OCI-LY1 (cell line): ENCODE results near the gene ESR1.
A peak's percentile ranks its signal among the peaks of the same experiment; 100 is the strongest.

ENCODE experiments used
- H2AFZ ChIP-seq: fragments of 200-600 bp; sonication (generic), shearing (Covaris generic); 2 replicates; pipeline ENCODE4 v1.6.0; 2014; ENCODE audit warnings: antibody characterized with exemption, mild to moderate bottlenecking, low read length
- H3F3A ChIP-seq: fragments of 200-600 bp; sonication (generic), shearing (Covaris generic); 2 replicates; pipeline ENCODE4 v1.6.0; 2014; ENCODE audit warnings: mild to moderate bottlenecking, antibody characterized with exemption, low read length, moderate library complexity; ENCODE audit not compliant: insufficient read depth
- H3K27ac ChIP-seq: fragments of 200-600 bp; sonication (generic); 2 replicates; pipeline ENCODE4 v1.5.1; 2014; ENCODE audit warnings: low read length, mixed run types, mild to moderate bottlenecking, low read depth; ENCODE audit not compliant: poor library complexity, severe bottlenecking
- H3K27me3 ChIP-seq: fragments of 200-600 bp; sonication (generic); 2 replicates; pipeline ENCODE4 v1.6.0; 2014; ENCODE audit warnings: antibody characterized with exemption, mild to moderate bottlenecking, low read length, moderate library complexity; ENCODE audit not compliant: insufficient read depth
- H3K36me3 ChIP-seq: fragments of 200-600 bp; sonication (generic); 2 replicates; pipeline ENCODE4 v1.6.1; 2014; ENCODE audit warnings: mild to moderate bottlenecking, antibody characterized with exemption, low read length, moderate library complexity, mixed read lengths; ENCODE audit not compliant: insufficient read depth
- H3K4me1 ChIP-seq: fragments of 200-600 bp; sonication (generic); 2 replicates; pipeline ENCODE4 v1.5.1; 2014; ENCODE audit warnings: mild to moderate bottlenecking, low read length, moderate library complexity; ENCODE audit not compliant: insufficient read depth, severe bottlenecking
- H3K4me2 ChIP-seq: fragments of 200-600 bp; sonication (generic), shearing (Covaris generic); 2 replicates; pipeline ENCODE4 v1.6.1; 2014; ENCODE audit warnings: low read length
- H3K4me3 ChIP-seq: fragments of 200-600 bp; sonication (generic); 2 replicates; pipeline ENCODE4 v1.5.1; 2014; ENCODE audit warnings: low read length, low read depth, mild to moderate bottlenecking, mixed read lengths; ENCODE audit not compliant: poor library complexity, severe bottlenecking
- H3K79me2 ChIP-seq: fragments of 200-600 bp; shearing (Covaris generic); 2 replicates; pipeline ENCODE4 v1.6.1; 2016; ENCODE audit warnings: mixed run types, low read length, mixed read lengths; ENCODE audit not compliant: insufficient read depth
- H3K9ac ChIP-seq: fragments of 200-600 bp; sonication (generic), shearing (Covaris generic); 2 replicates; pipeline ENCODE4 v1.6.1; 2014; ENCODE audit warnings: mild to moderate bottlenecking, low read length, mixed read lengths
- H3K9me2 ChIP-seq: fragments of 200-600 bp; sonication (generic), shearing (Covaris generic); 2 replicates; pipeline ENCODE4 v1.6.1; 2014; ENCODE audit warnings: low read depth, mild to moderate bottlenecking, low read length, mixed read lengths
- H3K9me3 ChIP-seq: fragments of 200-600 bp; shearing (Covaris generic); 2 replicates; pipeline ENCODE4 v1.6.1; 2014; ENCODE audit warnings: low read length, mixed read lengths
- H4K20me1 ChIP-seq: fragments of 200-600 bp; sonication (generic), shearing (Covaris generic); 2 replicates; pipeline ENCODE4 v1.6.0; 2016; ENCODE audit warnings: mild to moderate bottlenecking, low read length; ENCODE audit not compliant: insufficient read depth
- EZH2 ChIP-seq: fragments of 200-600 bp; sonication (generic), shearing (Covaris generic); IDR thresholded peaks from 2 replicates; pipeline ENCODE4 v1.8.0; 2017; ENCODE audit warnings: borderline replicate concordance, mixed run types, mild to moderate bottlenecking, antibody characterized with exemption, low read length, moderate library complexity, mixed read lengths
- TF ChIP-seq, protein P1 (sequence below): fragments of 200-600 bp; sonication (generic), shearing (Covaris generic); IDR thresholded peaks from 2 replicates; pipeline ENCODE4 v1.5.1; 2017; ENCODE audit warnings: mild to moderate bottlenecking, antibody characterized with exemption, low read length, moderate library complexity, mixed read lengths

The ESR1 gene

DNA sequence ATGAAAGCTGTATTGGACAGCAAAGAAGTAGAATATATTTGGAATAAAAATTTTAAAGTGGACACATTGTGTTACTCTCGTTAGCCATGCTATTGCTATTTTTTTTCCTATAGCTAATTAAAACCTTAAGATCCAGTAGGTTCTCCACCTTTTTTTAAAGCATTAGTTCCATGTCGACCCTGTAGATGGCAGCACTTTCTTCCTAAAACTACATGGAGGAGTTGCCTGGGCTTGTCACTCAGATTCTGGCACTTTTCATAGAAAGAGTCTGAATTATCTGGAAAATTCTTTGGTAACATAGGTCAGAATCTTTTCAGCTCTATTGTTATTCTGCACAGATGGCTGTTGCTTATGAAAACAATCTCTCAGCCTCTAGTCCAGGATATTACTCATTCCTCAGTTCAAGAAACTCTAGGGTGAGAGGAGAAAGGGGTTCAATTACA is 42.0 kb upstream of the ESR1 start:
- H3K9me2 ChIP-seq = no peaks in the 10 kb centered on the region
- no peaks in the 10 kb centered on the region for H3K4me1 ChIP-seq
- no peaks in the 10 kb centered on the region for H3K36me3 ChIP-seq
- H3K27ac ChIP-seq = no peak overlapping the region
- H2AFZ ChIP-seq = no peak overlapping the region
- no peak overlapping the region for H3K4me3 ChIP-seq
- no peaks in the 10 kb centered on the region for H3K9me3 ChIP-seq
- no peak for TF ChIP-seq EZH2
- TF ChIP-seq, protein P1, sequence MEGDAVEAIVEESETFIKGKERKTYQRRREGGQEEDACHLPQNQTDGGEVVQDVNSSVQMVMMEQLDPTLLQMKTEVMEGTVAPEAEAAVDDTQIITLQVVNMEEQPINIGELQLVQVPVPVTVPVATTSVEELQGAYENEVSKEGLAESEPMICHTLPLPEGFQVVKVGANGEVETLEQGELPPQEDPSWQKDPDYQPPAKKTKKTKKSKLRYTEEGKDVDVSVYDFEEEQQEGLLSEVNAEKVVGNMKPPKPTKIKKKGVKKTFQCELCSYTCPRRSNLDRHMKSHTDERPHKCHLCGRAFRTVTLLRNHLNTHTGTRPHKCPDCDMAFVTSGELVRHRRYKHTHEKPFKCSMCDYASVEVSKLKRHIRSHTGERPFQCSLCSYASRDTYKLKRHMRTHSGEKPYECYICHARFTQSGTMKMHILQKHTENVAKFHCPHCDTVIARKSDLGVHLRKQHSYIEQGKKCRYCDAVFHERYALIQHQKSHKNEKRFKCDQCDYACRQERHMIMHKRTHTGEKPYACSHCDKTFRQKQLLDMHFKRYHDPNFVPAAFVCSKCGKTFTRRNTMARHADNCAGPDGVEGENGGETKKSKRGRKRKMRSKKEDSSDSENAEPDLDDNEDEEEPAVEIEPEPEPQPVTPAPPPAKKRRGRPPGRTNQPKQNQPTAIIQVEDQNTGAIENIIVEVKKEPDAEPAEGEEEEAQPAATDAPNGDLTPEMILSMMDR = peak; percentile 76
- H3K4me2 ChIP-seq = no peak overlapping the region
- H4K20me1 ChIP-seq = no peaks in the 10 kb centered on the region
- no peaks in the 10 kb centered on the region for H3K27me3 ChIP-seq
- no peaks in the 10 kb centered on the region for H3F3A ChIP-seq
- H3K79me2 ChIP-seq = no peaks in the 10 kb centered on the region
- no peak overlapping the region for H3K9ac ChIP-seq

DNA sequence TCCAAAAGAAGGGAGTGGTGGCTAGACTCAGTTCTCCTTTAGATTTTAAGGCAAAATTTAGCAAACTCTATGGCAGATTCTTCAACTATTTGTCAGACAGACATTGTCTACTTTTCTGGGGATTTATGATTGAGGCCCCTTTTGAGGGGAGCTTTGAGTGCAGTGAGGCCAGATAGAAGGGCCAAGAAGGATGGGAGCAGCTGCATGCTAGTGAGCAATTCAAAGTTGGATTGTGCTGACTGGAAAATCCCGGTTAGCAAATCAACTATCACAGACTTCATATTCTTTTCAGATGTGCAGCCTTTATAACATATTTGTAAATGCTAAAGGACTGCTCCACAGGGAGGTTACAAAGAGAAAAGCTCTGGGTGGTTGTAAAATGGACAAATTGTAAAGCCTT is 35.0 kb upstream of the ESR1 start:
- H3F3A ChIP-seq = no peaks in the 10 kb centered on the region
- H3K9me3 ChIP-seq = no peaks in the 10 kb centered on the region
- H3K79me2 ChIP-seq = no peaks in the 10 kb centered on the region
- no peak overlapping the region for H2AFZ ChIP-seq
- no peak overlapping the region for H3K9ac ChIP-seq
- no peaks in the 10 kb centered on the region for H3K9me2 ChIP-seq
- no peaks in the 10 kb centered on the region for H3K36me3 ChIP-seq
- TF ChIP-seq, protein P1 = no peak
- no peak for TF ChIP-seq EZH2
- H3K27ac ChIP-seq = no peak overlapping the region
- H3K4me1 ChIP-seq = no peaks in the 10 kb centered on the region
- no peaks in the 10 kb centered on the region for H4K20me1 ChIP-seq
- H3K4me3 ChIP-seq = no peak overlapping the region
- no peaks in the 10 kb centered on the region for H3K27me3 ChIP-seq
- no peak overlapping the region for H3K4me2 ChIP-seq

- H3K36me3 ChIP-seq = no peaks in the 10 kb centered on the region
- H3K27me3 ChIP-seq = no peaks in the 10 kb centered on the region
- H3K27ac ChIP-seq = no peak overlapping the region
- no peak overlapping the region for H3K9ac ChIP-seq
- H3F3A ChIP-seq = no peaks in the 10 kb centered on the region
- no peak overlapping the region for H3K4me2 ChIP-seq
- no peak overlapping the region for H3K4me3 ChIP-seq
- no peak for TF ChIP-seq EZH2
- TF ChIP-seq, protein P1 = no peak
- no peaks in the 10 kb centered on the region for H3K79me2 ChIP-seq
- no peaks in the 10 kb centered on the region for H4K20me1 ChIP-seq
- no peaks in the 10 kb centered on the region for H3K4me1 ChIP-seq
- no peaks in the 10 kb centered on the region for H3K9me3 ChIP-seq
- H2AFZ ChIP-seq = no peak overlapping the region
- no peaks in the 10 kb centered on the region for H3K9me2 ChIP-seq
Measured at GRCh38 chr6:151773382-151773781, 34.1 kb upstream of the ESR1 start.
